ENCODE measurements around the gene BCAR3.

DNA sequence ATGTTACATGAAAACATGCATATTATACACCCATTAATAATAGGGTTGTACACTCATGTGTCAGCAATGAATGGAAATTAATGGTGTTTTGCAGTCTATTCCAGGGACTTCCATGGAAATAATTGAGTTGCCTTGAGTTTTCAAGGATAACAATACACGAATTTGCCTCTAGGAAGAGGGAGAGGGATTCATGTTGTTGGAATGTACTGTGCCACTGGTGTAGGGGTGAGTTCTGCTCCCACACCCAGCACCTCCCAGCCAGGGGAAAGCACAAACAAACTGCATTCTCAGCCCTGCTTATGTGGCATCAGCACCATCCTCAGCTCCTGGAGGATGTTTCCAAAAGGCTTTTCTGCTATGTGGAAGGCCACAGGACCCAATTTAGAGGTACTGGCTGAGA lies 57.8 kb downstream of the BCAR3 start:
- TF ChIP-seq POLR2AphosphoS5 (IDR thresholded peaks at IDR 0.05; ENCODE audit: low read depth, low read length), result no peak
- TF ChIP-seq TAF1 (IDR thresholded peaks at IDR 0.05; ENCODE audit: borderline replicate concordance, low read depth, low read length), result no peak

All from GM12892 (cell line).